ENCODE results near the gene NFE2L1. TPM values are rescaled to one million over a fixed set of nuclear protein-coding genes. Genes with fewer than 3 reads are reported as not detected.
"Not testable (repeated sequence)": the region's sequence is repeated elsewhere in the genome, so short reads cannot be mapped to it uniquely, and the experiment has no call there.

The NFE2L1 gene
- total RNA-seq, 1 experiment from 2014 or later: 48.7 TPM

DNA sequence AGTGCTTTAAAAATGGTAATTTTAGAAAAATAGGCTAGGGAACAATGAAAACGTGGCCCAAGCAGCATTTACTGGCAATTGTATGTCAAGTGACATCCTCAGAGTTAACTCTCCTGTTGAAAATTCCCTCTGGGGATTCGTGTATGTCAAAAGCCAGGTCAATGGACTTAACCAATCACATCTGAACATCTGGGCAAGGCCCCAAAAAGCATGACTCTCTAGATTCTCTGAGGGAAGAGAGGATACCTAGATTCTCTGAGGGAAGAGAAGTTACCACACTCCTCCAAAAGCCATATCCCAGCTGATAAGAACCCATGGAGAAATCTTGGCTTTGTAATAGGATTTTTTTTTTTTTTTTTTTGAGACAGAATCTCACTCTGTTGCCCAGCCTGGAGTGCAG lies 23.5 kb downstream of the NFE2L1 start:
- Histone ChIP-seq H3K4me3 (ENCODE audit: low read length) (no peak overlapping the region), H3K4me1 (ENCODE audit: low read length) (no peaks in the 10 kb centered on the region), H4K20me1 (ENCODE audit: insufficient read depth, low read depth, low read length) (no peaks in the 10 kb centered on the region), H3K9me3 (ENCODE audit: low read length) (no peaks in the 10 kb centered on the region), H3K9ac (ENCODE audit: low read length) (no peak overlapping the region), H3K9me2 (replicated peaks; ENCODE audit: insufficient read depth, low read length) (no peaks in the 10 kb centered on the region), H3K79me2 (ENCODE audit: low read length) (no peaks in the 10 kb centered on the region; the same call in 1 of the 2 replicates), H3K27me3 (ENCODE audit: low read length) (no peaks in the 10 kb centered on the region), H2AFZ (ENCODE audit: low read length) (no peak overlapping the region), H3K4me2 (ENCODE audit: low read depth, low read length, poor library complexity, severe bottlenecking) (no peak overlapping the region), H3K36me3 (ENCODE audit: insufficient read depth, low read length) (peaks cover 24% of the 10 kb centered on the region; the same call in 1 of the 2 replicates), H3K27ac (ENCODE audit: low read length) (no peak overlapping the region)
- no peak for DNase-seq

DNA sequence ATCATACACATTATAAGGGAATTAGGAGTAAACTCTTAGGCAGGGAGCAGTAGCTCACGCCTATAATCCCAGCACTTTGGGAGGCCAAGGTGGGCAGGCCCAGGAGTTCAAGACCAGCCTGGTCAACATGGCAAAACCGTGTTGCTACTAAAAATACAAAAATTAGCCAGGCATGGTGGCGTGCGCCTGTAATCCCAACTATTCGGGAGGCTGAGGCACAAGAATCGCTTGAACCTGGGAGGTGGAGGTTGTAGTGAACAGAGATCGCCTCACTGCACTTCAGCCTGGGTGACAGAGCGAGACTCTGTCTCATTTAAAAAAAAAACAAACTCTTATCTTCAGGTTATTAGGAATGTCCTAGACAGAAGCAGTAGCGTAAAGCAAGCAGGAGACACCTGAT lies 24.7 kb downstream of the NFE2L1 start:
- not testable (repeated sequence) for H2AFZ ChIP-seq (ENCODE audit: low read length); H3K4me2 ChIP-seq (ENCODE audit: low read depth, low read length, poor library complexity, severe bottlenecking); H3K9ac ChIP-seq (ENCODE audit: low read length); H3K9me3 ChIP-seq (ENCODE audit: low read length); H3K79me2 ChIP-seq (ENCODE audit: low read length); H3K4me3 ChIP-seq (ENCODE audit: low read length); DNase-seq; H3K27me3 ChIP-seq (ENCODE audit: low read length); H3K27ac ChIP-seq (ENCODE audit: low read length); H4K20me1 ChIP-seq (ENCODE audit: insufficient read depth, low read depth, low read length); H3K4me1 ChIP-seq (ENCODE audit: low read length); H3K9me2 ChIP-seq (replicated peaks; ENCODE audit: insufficient read depth, low read length)
- H3K36me3 ChIP-seq (ENCODE audit: insufficient read depth, low read length): peaks cover 19% of the 10 kb centered on the region; the same call in 1 of the 2 replicates

DNA sequence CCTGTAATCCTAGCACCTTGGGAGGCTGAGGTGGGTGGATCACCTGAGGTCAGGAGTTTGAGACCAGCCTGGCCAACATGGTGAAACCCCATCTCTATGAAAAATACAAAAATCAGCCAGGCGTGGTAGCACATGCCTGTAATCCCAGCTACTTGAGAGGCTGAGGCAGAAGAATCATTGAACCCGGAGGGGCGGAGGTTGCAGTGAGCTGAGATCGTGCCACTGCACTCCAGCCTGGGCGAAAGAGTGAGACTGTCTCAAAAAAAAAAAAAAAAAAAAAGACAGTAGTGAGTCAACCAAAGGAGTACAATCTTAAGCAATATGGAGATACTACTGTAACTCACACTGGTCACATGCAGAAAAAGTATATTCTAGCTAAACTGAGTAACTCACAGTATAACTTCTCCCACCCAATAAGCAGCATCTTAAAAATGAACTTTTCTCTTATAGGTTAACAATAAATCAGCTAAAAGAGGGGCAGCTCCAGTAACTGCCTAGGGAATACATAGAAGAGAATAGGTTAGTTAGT lies 25.5 kb downstream of the NFE2L1 start:
- not testable (repeated sequence) for H3K9ac ChIP-seq (ENCODE audit: low read length); H4K20me1 ChIP-seq (ENCODE audit: insufficient read depth, low read depth, low read length); H3K4me1 ChIP-seq (ENCODE audit: low read length); H2AFZ ChIP-seq (ENCODE audit: low read length); H3K9me3 ChIP-seq (ENCODE audit: low read length); H3K9me2 ChIP-seq (replicated peaks; ENCODE audit: insufficient read depth, low read length); H3K4me3 ChIP-seq (ENCODE audit: low read length); H3K27me3 ChIP-seq (ENCODE audit: low read length); H3K4me2 ChIP-seq (ENCODE audit: low read depth, low read length, poor library complexity, severe bottlenecking); H3K27ac ChIP-seq (ENCODE audit: low read length); DNase-seq; H3K79me2 ChIP-seq (ENCODE audit: low read length)
- H3K36me3 ChIP-seq (ENCODE audit: insufficient read depth, low read length): peaks cover 19% of the 10 kb centered on the region; the same call in 1 of the 2 replicates

DNA sequence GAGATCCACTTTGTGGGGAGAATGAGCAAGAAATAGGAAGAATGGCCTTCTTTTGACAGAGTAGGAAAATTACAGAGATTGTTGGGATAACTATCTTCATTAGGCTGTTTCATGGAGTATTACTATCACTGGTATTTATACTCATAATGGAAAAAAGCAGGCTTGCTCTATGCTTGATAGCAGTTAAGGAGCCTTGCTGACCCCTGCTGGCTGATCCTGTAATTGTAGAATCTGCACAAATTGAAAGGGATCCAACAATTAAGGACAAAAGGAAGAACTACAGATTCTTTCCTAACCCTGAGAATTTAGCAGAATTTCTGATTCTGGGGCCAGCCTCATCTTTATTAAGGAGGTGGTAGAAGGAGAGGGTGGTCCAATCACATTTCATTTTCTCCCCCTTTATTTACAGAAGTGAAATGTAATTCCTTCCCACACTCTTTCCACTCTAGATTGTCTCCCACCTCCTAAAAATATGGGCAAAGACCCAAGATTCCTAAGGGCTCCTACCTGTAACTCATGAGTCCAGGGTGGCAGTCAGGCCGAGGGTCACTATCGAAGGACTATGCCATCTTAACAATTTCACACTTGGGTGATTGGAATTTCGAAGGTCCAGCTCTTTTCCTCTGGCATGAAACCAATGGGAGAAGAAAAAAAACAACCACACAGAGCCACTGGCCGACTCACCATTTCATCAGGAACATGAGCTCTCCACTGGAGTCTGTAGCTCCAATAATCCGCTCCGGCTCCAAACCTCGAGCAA lies 26.3 kb downstream of the NFE2L1 start:
- Histone ChIP-seq H3K4me2 (ENCODE audit: low read depth, low read length, poor library complexity, severe bottlenecking) (no peak overlapping the region), H3K4me3 (ENCODE audit: low read length) (no peak overlapping the region), H3K79me2 (ENCODE audit: low read length) (peaks cover 13% of the 10 kb centered on the region), H3K9ac (ENCODE audit: low read length) (no peak overlapping the region), H3K9me2 (replicated peaks; ENCODE audit: insufficient read depth, low read length) (no peaks in the 10 kb centered on the region), H3K9me3 (ENCODE audit: low read length) (no peaks in the 10 kb centered on the region), H4K20me1 (ENCODE audit: insufficient read depth, low read depth, low read length) (no peaks in the 10 kb centered on the region), H3K4me1 (ENCODE audit: low read length) (no peaks in the 10 kb centered on the region), H3K36me3 (ENCODE audit: insufficient read depth, low read length) (peaks cover 19% of the 10 kb centered on the region; the same call in 1 of the 2 replicates), H3K27me3 (ENCODE audit: low read length) (no peaks in the 10 kb centered on the region), H2AFZ (ENCODE audit: low read length) (no peak overlapping the region), H3K27ac (ENCODE audit: low read length) (no peak overlapping the region)
- DNase-seq: peak; percentile 86

DNA sequence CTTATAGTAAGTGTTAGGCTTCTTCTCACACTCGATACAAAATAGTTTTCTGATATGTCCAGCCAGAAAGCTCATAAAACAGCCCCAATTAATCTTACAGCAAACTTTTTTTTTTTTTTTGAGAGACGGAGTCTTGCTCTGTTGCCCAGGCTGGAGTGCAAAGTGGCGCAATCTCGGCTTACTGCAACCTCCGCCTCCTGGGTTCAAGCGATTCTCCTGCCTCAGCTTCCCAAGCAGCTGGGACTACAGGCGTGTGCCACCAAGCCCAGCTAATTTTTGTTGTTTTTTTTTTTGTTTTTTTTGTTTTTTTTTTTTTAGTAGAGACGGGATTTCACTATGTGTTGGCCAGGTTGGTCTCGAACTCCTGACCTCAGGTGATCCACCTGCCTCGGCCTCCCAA lies 29.0 kb downstream of the NFE2L1 start:
- H3K36me3 ChIP-seq (ENCODE audit: insufficient read depth, low read length); H3K9me2 ChIP-seq (replicated peaks; ENCODE audit: insufficient read depth, low read length); H3K4me2 ChIP-seq (ENCODE audit: low read depth, low read length, poor library complexity, severe bottlenecking); H4K20me1 ChIP-seq (ENCODE audit: insufficient read depth, low read depth, low read length); H3K4me3 ChIP-seq (ENCODE audit: low read length); H3K9ac ChIP-seq (ENCODE audit: low read length); H3K27ac ChIP-seq (ENCODE audit: low read length); H2AFZ ChIP-seq (ENCODE audit: low read length); H3K4me1 ChIP-seq (ENCODE audit: low read length); H3K9me3 ChIP-seq (ENCODE audit: low read length); H3K27me3 ChIP-seq (ENCODE audit: low read length); DNase-seq: not testable (repeated sequence)
- peaks cover 34% of the 10 kb centered on the region for H3K79me2 ChIP-seq (ENCODE audit: low read length)

DNA sequence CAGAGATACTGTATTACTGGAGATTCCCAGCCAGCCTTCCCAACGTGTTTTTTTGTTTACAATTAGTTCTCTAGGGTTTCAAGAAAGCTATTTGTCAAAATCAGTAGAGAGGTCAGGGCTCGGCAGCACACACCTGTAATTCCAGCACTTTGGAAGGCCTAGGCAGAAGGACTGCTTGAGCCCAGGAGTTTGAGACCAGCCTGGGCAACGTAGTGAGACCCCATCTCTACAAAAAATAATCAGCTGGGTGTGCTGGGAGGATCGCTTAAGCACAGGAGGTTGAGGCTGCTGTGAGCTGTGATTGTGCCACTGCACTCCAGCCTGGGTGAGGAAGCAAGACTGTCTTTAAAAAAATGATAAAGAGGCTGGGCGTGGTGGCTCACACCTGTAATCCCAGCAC lies 33.7 kb downstream of the NFE2L1 start:
- no peak for DNase-seq
- Histone ChIP-seq H3K27me3 (ENCODE audit: low read length) (no peaks in the 10 kb centered on the region), H3K36me3 (ENCODE audit: insufficient read depth, low read length) (no peaks in the 10 kb centered on the region), H3K79me2 (ENCODE audit: low read length) (peaks cover 65% of the 10 kb centered on the region), H3K9ac (ENCODE audit: low read length) (no peak overlapping the region), H3K4me1 (ENCODE audit: low read length) (no peaks in the 10 kb centered on the region), H3K4me3 (ENCODE audit: low read length) (no peak overlapping the region), H2AFZ (ENCODE audit: low read length) (no peak overlapping the region), H4K20me1 (ENCODE audit: insufficient read depth, low read depth, low read length) (no peaks in the 10 kb centered on the region), H3K4me2 (ENCODE audit: low read depth, low read length, poor library complexity, severe bottlenecking) (no peak overlapping the region), H3K9me3 (ENCODE audit: low read length) (no peaks in the 10 kb centered on the region), H3K27ac (ENCODE audit: low read length) (no peak overlapping the region), H3K9me2 (replicated peaks; ENCODE audit: insufficient read depth, low read length) (no peaks in the 10 kb centered on the region)

DNA sequence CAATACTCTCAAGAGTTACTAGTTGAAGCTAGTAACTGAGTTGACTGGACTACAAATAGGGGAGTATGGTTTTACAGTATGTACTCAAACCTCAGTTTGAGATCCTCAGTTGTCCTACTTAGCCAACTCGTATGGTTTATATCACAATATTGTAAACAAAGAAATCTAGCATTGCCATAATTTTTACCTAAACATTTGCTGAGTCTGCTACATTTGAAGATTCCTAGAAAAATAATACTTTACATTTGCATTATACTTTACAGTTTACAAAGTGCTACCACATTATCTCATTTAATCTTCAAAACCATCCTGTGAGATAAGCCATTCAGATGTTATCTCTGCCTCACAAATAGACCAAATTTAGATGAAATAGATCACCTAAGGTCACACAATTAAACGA lies 36.8 kb downstream of the NFE2L1 start:
- no peak overlapping the region for H3K27ac ChIP-seq (ENCODE audit: low read length)
- DNase-seq: no peak
- H3K4me1 ChIP-seq (ENCODE audit: low read length): no peaks in the 10 kb centered on the region
- H3K4me3 ChIP-seq (ENCODE audit: low read length): no peak overlapping the region
- H3K9ac ChIP-seq (ENCODE audit: low read length): no peak overlapping the region
- H3K4me2 ChIP-seq (ENCODE audit: low read depth, low read length, poor library complexity, severe bottlenecking): no peak overlapping the region
- no peak overlapping the region for H2AFZ ChIP-seq (ENCODE audit: low read length)
- peaks cover 67% of the 10 kb centered on the region for H3K79me2 ChIP-seq (ENCODE audit: low read length)
- no peaks in the 10 kb centered on the region for H3K36me3 ChIP-seq (ENCODE audit: insufficient read depth, low read length)
- H3K27me3 ChIP-seq (ENCODE audit: low read length): no peaks in the 10 kb centered on the region
- no peaks in the 10 kb centered on the region for H3K9me3 ChIP-seq (ENCODE audit: low read length)
- no peaks in the 10 kb centered on the region for H4K20me1 ChIP-seq (ENCODE audit: insufficient read depth, low read depth, low read length)
- H3K9me2 ChIP-seq (replicated peaks; ENCODE audit: insufficient read depth, low read length): no peaks in the 10 kb centered on the region

DNA sequence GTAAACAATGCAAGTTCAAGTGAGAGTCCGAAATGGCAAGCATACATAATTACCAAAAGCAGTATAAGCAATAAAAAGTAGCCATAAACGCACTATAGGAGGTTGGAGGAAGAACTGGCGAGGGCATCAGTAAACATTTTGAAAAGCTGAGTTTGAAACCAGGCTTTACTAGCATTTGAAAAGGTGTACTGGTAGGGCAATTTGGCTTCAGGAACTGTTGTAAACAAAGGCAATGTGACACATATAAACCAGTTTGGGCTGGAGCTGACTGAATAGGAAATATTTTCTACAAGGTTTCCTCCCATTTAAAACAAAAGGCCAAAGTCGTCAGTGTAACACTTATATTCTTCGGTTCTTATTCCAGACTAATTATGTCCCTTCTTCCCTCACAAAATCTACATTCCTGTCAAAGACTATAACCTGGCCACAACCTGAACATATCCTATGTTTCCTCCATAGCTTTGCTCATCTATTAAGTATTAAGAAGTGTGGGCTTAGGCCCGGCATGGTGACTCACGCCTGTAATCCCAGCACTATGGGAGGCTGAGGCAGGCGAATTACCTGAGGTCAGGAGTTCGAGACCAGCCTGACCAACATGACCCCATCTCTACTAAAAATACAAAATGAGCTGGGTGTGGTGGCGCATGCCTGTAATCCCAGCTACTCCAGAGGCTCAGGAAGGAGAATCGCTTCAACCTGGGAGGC lies 45.3 kb downstream of the NFE2L1 start:
- Histone ChIP-seq H4K20me1 (ENCODE audit: insufficient read depth, low read depth, low read length) (no peaks in the 10 kb centered on the region), H2AFZ (ENCODE audit: low read length) (no peak overlapping the region), H3K4me1 (ENCODE audit: low read length) (peaks cover 10% of the 10 kb centered on the region), H3K9ac (ENCODE audit: low read length) (no peak overlapping the region), H3K4me3 (ENCODE audit: low read length) (no peak overlapping the region), H3K36me3 (ENCODE audit: insufficient read depth, low read length) (no peaks in the 10 kb centered on the region), H3K4me2 (ENCODE audit: low read depth, low read length, poor library complexity, severe bottlenecking) (no peak overlapping the region), H3K27me3 (ENCODE audit: low read length) (no peaks in the 10 kb centered on the region), H3K79me2 (ENCODE audit: low read length) (peaks cover 85% of the 10 kb centered on the region), H3K9me3 (ENCODE audit: low read length) (no peaks in the 10 kb centered on the region), H3K9me2 (replicated peaks; ENCODE audit: insufficient read depth, low read length) (no peaks in the 10 kb centered on the region), H3K27ac (ENCODE audit: low read length) (no peak overlapping the region)
- no peak for DNase-seq

Measured in Karpas-422 (cell line).